ENCODE data around the gene IRS1. TPM values are rescaled to one million over a fixed set of nuclear protein-coding genes. Genes with fewer than 3 reads are reported as not detected.

IRS1 gene
- total and polyA plus RNA-seq, 2 of the 4 experiments (the other 2 are of a cell fraction): 21.1 to 37.1 TPM

GRCh38 chr2:226788064-226788463, 11.6 kb downstream of the IRS1 start:
- in situ Hi-C loops (cut with MboI; ENCODE audit: low sequenced_read_pairs) (loop anchor here (25.0 kb wide), 1 partner anchor 1676 kb away; no protein-coding TSS in a partner anchor), dilution Hi-C loops (cut with HindIII; ENCODE audit: low sequenced_read_pairs, unreplicated experiment) (no loop called here), intact Hi-C loops (cut with micrococcal nuclease) (no loop called here)
- Histone ChIP-seq H4K5ac (ENCODE audit: low read depth, low read length) (no peak overlapping the region), H3K4me2 (ENCODE audit: low read depth, low read length) (peak overlapping the region; percentile 36), H3K14ac (replicated peaks; ENCODE audit: low read depth, low read length) (no peak overlapping the region), H2AK5ac (ENCODE audit: low read depth, low read length) (no peak overlapping the region), H3K9me3 (ENCODE audit: control insufficient read depth, insufficient read depth, low read length) (0 out of 2 replicates have a peak, but pooled peaks cover 2% of the 10 kb centered on the region), H3K23ac (ENCODE audit: low read depth, low read length) (no peak overlapping the region), H3K56ac (ENCODE audit: extremely low read depth, insufficient read depth, low read length) (no peak overlapping the region), H3K18ac (ENCODE audit: low read depth, low read length) (no peak overlapping the region), H3K4ac (ENCODE audit: low read depth, low read length) (no peak overlapping the region), H2AFZ (replicated peaks; ENCODE audit: low read length, poor library complexity) (no peak overlapping the region), H3K9me1 (ENCODE audit: insufficient read depth, low read length) (peaks cover 13% of the 10 kb centered on the region), H3K9ac (ENCODE audit: low read depth, low read length) (no peak overlapping the region), H3K79me1 (ENCODE audit: low read depth in 1 of 2, low read length in 2 of 2) (peaks cover 3 to 24% of the 10 kb centered on the region in 2 experiments; a peak in 3 of 4 replicates), H3K27me3 (ENCODE audit: control insufficient read depth, insufficient read depth, low read length) (no peaks in the 10 kb centered on the region), H4K8ac (ENCODE audit: low read depth in 2 of 2, low read length in 2 of 2) (no peak overlapping the region), H4K91ac (ENCODE audit: insufficient read depth, low read depth, low read length) (no peak overlapping the region), H3K36me3 (ENCODE audit: control insufficient read depth, insufficient read depth, low read length) (peaks cover 32% of the 10 kb centered on the region), H2BK15ac (ENCODE audit: low read depth, low read length) (no peak overlapping the region), H2AK9ac (replicated peaks; ENCODE audit: low read depth, low read length, poor library complexity) (no peak overlapping the region), H2BK20ac (ENCODE audit: low read depth, low read length) (no peak overlapping the region), H4K20me1 (ENCODE audit: insufficient read depth, low read length) (peaks cover 46% of the 10 kb centered on the region), H3K4me3 (ENCODE audit: insufficient read depth, low read depth, low read length) (no peak overlapping the region), H2BK120ac (ENCODE audit: low read depth, low read length) (no peak overlapping the region), H3K27ac (ENCODE audit: insufficient read depth, low read length) (no peak overlapping the region), H2BK5ac (ENCODE audit: low read depth, low read length, poor library complexity, severe bottlenecking) (peak overlapping the region; percentile 66), H3K4me1 (ENCODE audit: control insufficient read depth, insufficient read depth, low read length) (peaks cover 13% of the 10 kb centered on the region)
- CTCF ChIA-PET: interaction anchor here (0.7 to 1.3 kb wide), 2 partner anchors 137 to 364 kb away, joined by 3 to 4 read pairs; no protein-coding TSS in a partner anchor
- DNase-seq: peak; percentile 39
- TF ChIP-seq CEBPB (IDR thresholded peaks at IDR 0.05; ENCODE audit: low read depth, low read length): 0 out of 2 replicates have a peak, but pooled peaks have one; percentile 15
- no peak for TF ChIP-seq ELK1 (IDR thresholded peaks at IDR 0.05; ENCODE audit: borderline replicate concordance, low read depth, low read length)
- BruUV-seq (replicated peaks): no TSS peak
- POLR2A ChIA-PET (ENCODE audit: unreplicated experiment): no interaction called here
- ATAC-seq (ENCODE audit: low read depth): no peak

All from IMR-90 (cell line).